ENCODE measurements around the gene ARID3A. TPM values are rescaled to one million over a fixed set of nuclear protein-coding genes. Genes with fewer than 3 reads are reported as not detected.

Gene ARID3A
- total RNA-seq, 1 donor from 2014 or later: 106 TPM

GRCh38 chr19:990119-990571 is 64.3 kb downstream of the ARID3A start:
- no peak overlapping the region for H3K27ac ChIP-seq (ENCODE audit: low read depth, low read length)
- H2AFZ ChIP-seq (ENCODE audit: low read depth, low read length): no peak overlapping the region
- H3K4me2 ChIP-seq (ENCODE audit: low read length): no peak overlapping the region
- H3K79me2 ChIP-seq (ENCODE audit: insufficient read depth, low read length): peaks cover 7% of the 10 kb centered on the region
- no peak overlapping the region for H3K4me3 ChIP-seq (ENCODE audit: insufficient read depth, low read depth, low read length)
- no peak overlapping the region for H3K9ac ChIP-seq (ENCODE audit: low read length)
- H3K4me1 Mint-ChIP-seq (ENCODE audit: low read depth, unreplicated experiment): no peaks in the 10 kb centered on the region
- H4K20me1 ChIP-seq (ENCODE audit: insufficient read depth, low read length): peaks cover 25% of the 10 kb centered on the region
- H3K36me3 ChIP-seq (ENCODE audit: insufficient read depth, low read length): no peaks in the 10 kb centered on the region
- H3K27me3 ChIP-seq (ENCODE audit: insufficient read depth, low read length): no peaks in the 10 kb centered on the region
- no peak overlapping the region for H3K4me3 Mint-ChIP-seq (ENCODE audit: unreplicated experiment)
- peaks cover 8% of the 10 kb centered on the region for H3K4me1 ChIP-seq (ENCODE audit: insufficient read depth, low read length)
- H3K36me3 Mint-ChIP-seq (ENCODE audit: low read depth, unreplicated experiment): peaks cover 3% of the 10 kb centered on the region
- no peaks in the 10 kb centered on the region for H3K9me3 Mint-ChIP-seq (ENCODE audit: unreplicated experiment)
- DNase-seq (ENCODE audit: low read depth): no peak
- no peak for FAIRE-seq
- no peak overlapping the region for H3K27ac Mint-ChIP-seq (ENCODE audit: unreplicated experiment)
- no peaks in the 10 kb centered on the region for H3K27me3 Mint-ChIP-seq (ENCODE audit: low read depth, unreplicated experiment)
- TF ChIP-seq CTCF (IDR thresholded peaks at IDR 0.05; ENCODE audit: insufficient read depth, low read depth, low read length) (no peak), EZH2 (IDR thresholded peaks at IDR 0.05; ENCODE audit: insufficient read depth, low read length) (no peak)
- H3K9me3 ChIP-seq (ENCODE audit: insufficient read depth, low read depth, low read length): no peaks in the 10 kb centered on the region

- Histone ChIP-seq H2AFZ (ENCODE audit: low read depth, low read length) (no peak overlapping the region), H3K4me1 (ENCODE audit: insufficient read depth, low read length) (peaks cover 8% of the 10 kb centered on the region), H3K9ac (ENCODE audit: low read length) (no peak overlapping the region), H3K9me3 (ENCODE audit: insufficient read depth, low read depth, low read length) (no peaks in the 10 kb centered on the region), H3K79me2 (ENCODE audit: insufficient read depth, low read length) (peaks cover under 1% of the 10 kb centered on the region), H3K27me3 (ENCODE audit: insufficient read depth, low read length) (peaks cover 3% of the 10 kb centered on the region), H3K4me2 (ENCODE audit: low read length) (no peak overlapping the region), H4K20me1 (ENCODE audit: insufficient read depth, low read length) (peaks cover 25% of the 10 kb centered on the region), H3K4me3 (ENCODE audit: insufficient read depth, low read depth, low read length) (no peak overlapping the region), H3K27ac (ENCODE audit: low read depth, low read length) (no peak overlapping the region), H3K36me3 (ENCODE audit: insufficient read depth, low read length) (no peaks in the 10 kb centered on the region)
- H3K9me3 Mint-ChIP-seq (ENCODE audit: unreplicated experiment): no peaks in the 10 kb centered on the region
- DNase-seq (ENCODE audit: low read depth): no peak
- TF ChIP-seq CTCF (IDR thresholded peaks at IDR 0.05; ENCODE audit: insufficient read depth, low read depth, low read length) (no peak), EZH2 (IDR thresholded peaks at IDR 0.05; ENCODE audit: insufficient read depth, low read length) (no peak)
- no peak overlapping the region for H3K27ac Mint-ChIP-seq (ENCODE audit: unreplicated experiment)
- H3K27me3 Mint-ChIP-seq (ENCODE audit: low read depth, unreplicated experiment): no peaks in the 10 kb centered on the region
- no peak for FAIRE-seq
- H3K36me3 Mint-ChIP-seq (ENCODE audit: low read depth, unreplicated experiment): peaks cover 3% of the 10 kb centered on the region
- no peak overlapping the region for H3K4me3 Mint-ChIP-seq (ENCODE audit: unreplicated experiment)
- H3K4me1 Mint-ChIP-seq (ENCODE audit: low read depth, unreplicated experiment): no peaks in the 10 kb centered on the region
Measured at GRCh38 chr19:990746-991145, 64.9 kb downstream of the ARID3A start.

GRCh38 chr19:991174-991931 is 65.5 kb downstream of the ARID3A start:
- Mint-ChIP-seq H3K4me3 (ENCODE audit: unreplicated experiment) (no peak overlapping the region), H3K27ac (ENCODE audit: unreplicated experiment) (no peak overlapping the region), H3K4me1 (ENCODE audit: low read depth, unreplicated experiment) (no peaks in the 10 kb centered on the region), H3K9me3 (ENCODE audit: unreplicated experiment) (no peaks in the 10 kb centered on the region), H3K36me3 (ENCODE audit: low read depth, unreplicated experiment) (peaks cover 3% of the 10 kb centered on the region), H3K27me3 (ENCODE audit: low read depth, unreplicated experiment) (no peaks in the 10 kb centered on the region)
- H3K9me3 ChIP-seq (ENCODE audit: insufficient read depth, low read depth, low read length): no peaks in the 10 kb centered on the region
- FAIRE-seq: no peak
- H3K9ac ChIP-seq (ENCODE audit: low read length): no peak overlapping the region
- no peak overlapping the region for H3K4me2 ChIP-seq (ENCODE audit: low read length)
- no peak for DNase-seq (ENCODE audit: low read depth)
- peaks cover 28% of the 10 kb centered on the region for H4K20me1 ChIP-seq (ENCODE audit: insufficient read depth, low read length)
- H3K4me1 ChIP-seq (ENCODE audit: insufficient read depth, low read length): peaks cover 13% of the 10 kb centered on the region
- H2AFZ ChIP-seq (ENCODE audit: low read depth, low read length): no peak overlapping the region
- no peaks in the 10 kb centered on the region for H3K79me2 ChIP-seq (ENCODE audit: insufficient read depth, low read length)
- TF ChIP-seq EZH2 (IDR thresholded peaks at IDR 0.05; ENCODE audit: insufficient read depth, low read length) (no peak), CTCF (IDR thresholded peaks at IDR 0.05; ENCODE audit: insufficient read depth, low read depth, low read length) (no peak)
- no peak overlapping the region for H3K27ac ChIP-seq (ENCODE audit: low read depth, low read length)
- H3K4me3 ChIP-seq (ENCODE audit: insufficient read depth, low read depth, low read length): no peak overlapping the region
- no peaks in the 10 kb centered on the region for H3K36me3 ChIP-seq (ENCODE audit: insufficient read depth, low read length)
- H3K27me3 ChIP-seq (ENCODE audit: insufficient read depth, low read length): peaks cover 3% of the 10 kb centered on the region

Data from astrocyte (in vitro differentiated cells and primary cell).